ENCODE results near the gene CELF6.

- no peak for TF ChIP-seq CTCF (conservative IDR thresholded peaks at IDR 0.05; ENCODE audit: low read length)
- TF ChIP-seq EZH2phosphoT487 (IDR thresholded peaks at IDR 0.05; ENCODE audit: borderline replicate concordance) = no peak
Observed at GRCh38 chr15:72338148-72338547, 18.2 kb upstream of the CELF6 start.
